SU-DHL-6 (cell line): ENCODE results near the gene RASGRP1.

Source experiments
- CTCF ChIP-seq: fragments of 200-600 bp; sonication (generic); IDR thresholded peaks from one replicate; pipeline ENCODE4 v1.5.1; 2017; ENCODE audit warnings: antibody characterized with exemption, mild to moderate bottlenecking, low read length, moderate library complexity; ENCODE audit not compliant: insufficient read depth, poor library complexity, severe bottlenecking
- EZH2phosphoT487 ChIP-seq: fragments of 200-600 bp; sonication (generic), shearing (Covaris generic); conservative IDR thresholded peaks from 2 replicates; pipeline ENCODE4 v1.6.1; 2018; ENCODE audit warnings: mild to moderate bottlenecking, antibody characterized with exemption, low read length, moderate library complexity, mixed read lengths

DNA sequence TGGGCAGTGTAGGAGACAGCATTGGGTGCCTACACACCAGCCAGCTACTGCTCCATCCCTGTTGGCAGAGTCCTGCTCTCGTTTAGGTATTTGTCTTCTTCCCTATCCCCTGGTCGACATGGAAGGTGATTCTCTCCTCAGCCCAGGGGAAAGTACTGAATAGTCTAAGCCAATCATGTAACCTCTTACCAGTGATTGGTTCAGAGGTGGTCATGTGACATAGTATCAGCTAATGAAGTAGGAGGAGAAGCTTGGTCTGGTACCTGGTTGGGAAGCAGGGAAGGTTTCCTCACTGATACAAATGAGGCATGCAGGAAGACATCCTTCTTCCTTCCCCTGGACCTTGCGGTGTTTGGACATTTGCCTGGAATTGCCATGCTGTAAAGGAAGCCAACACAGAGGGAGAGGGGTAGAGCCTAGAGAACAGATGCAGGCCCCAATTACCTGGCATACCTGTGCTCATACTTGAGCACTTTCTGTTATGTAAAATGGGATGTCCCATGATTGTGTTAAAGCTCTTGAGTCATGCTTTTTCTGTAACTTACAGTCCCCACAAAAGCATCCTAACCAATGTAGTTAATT lies 32.7 kb upstream of the RASGRP1 start:
- TF ChIP-seq CTCF (no peak), EZH2phosphoT487 (no peak)
